ENCODE data around the gene TCF12.

- TF ChIP-seq CTCF (IDR thresholded peaks at IDR 0.05), result no peak
- no peak for TF ChIP-seq POLR2AphosphoS5 (IDR thresholded peaks at IDR 0.05; ENCODE audit: low read depth, low read length)
- TF ChIP-seq SIN3A (IDR thresholded peaks at IDR 0.05; ENCODE audit: borderline replicate concordance, insufficient read depth, low read depth, low read length), result no peak
These were observed 395.8 kb downstream of the TCF12 start for GRCh38 chr15:57314221-57314620.
